ENCODE measurements around the gene PLCL1.

Gene PLCL1

DNA sequence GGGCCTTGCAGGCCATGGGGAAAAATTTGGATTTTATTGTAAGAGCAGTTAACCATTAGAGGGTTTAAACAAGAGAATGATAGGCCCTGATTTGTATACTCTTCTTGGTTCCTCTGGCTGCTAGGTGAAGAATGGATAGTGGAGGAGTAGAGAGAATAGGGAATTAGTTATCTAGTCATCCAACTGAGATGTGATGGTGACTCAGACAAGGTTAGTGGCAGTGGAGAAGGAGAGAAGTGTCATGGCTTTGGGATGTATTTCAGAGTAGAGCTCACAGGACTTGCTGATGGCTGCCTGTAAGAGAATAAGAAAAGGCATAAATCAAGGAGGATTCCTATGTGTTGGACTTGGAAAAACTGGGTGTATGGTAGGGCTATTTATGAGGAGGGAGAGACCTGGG lies 169.4 kb downstream of the PLCL1 start:
- TF ChIP-seq, protein P1, sequence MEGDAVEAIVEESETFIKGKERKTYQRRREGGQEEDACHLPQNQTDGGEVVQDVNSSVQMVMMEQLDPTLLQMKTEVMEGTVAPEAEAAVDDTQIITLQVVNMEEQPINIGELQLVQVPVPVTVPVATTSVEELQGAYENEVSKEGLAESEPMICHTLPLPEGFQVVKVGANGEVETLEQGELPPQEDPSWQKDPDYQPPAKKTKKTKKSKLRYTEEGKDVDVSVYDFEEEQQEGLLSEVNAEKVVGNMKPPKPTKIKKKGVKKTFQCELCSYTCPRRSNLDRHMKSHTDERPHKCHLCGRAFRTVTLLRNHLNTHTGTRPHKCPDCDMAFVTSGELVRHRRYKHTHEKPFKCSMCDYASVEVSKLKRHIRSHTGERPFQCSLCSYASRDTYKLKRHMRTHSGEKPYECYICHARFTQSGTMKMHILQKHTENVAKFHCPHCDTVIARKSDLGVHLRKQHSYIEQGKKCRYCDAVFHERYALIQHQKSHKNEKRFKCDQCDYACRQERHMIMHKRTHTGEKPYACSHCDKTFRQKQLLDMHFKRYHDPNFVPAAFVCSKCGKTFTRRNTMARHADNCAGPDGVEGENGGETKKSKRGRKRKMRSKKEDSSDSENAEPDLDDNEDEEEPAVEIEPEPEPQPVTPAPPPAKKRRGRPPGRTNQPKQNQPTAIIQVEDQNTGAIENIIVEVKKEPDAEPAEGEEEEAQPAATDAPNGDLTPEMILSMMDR (IDR thresholded peaks at IDR 0.05; ENCODE audit: insufficient read depth, low read length): no peak
- TF ChIP-seq SPI1 (IDR thresholded peaks at IDR 0.05; ENCODE audit: borderline replicate concordance, low read depth): no peak
- no peak for TF ChIP-seq GABPA (IDR thresholded peaks at IDR 0.05; ENCODE audit: low read depth)
- no peak for TF ChIP-seq POLR2AphosphoS5 (IDR thresholded peaks at IDR 0.05; ENCODE audit: low read depth)
- TF ChIP-seq, protein P2, sequence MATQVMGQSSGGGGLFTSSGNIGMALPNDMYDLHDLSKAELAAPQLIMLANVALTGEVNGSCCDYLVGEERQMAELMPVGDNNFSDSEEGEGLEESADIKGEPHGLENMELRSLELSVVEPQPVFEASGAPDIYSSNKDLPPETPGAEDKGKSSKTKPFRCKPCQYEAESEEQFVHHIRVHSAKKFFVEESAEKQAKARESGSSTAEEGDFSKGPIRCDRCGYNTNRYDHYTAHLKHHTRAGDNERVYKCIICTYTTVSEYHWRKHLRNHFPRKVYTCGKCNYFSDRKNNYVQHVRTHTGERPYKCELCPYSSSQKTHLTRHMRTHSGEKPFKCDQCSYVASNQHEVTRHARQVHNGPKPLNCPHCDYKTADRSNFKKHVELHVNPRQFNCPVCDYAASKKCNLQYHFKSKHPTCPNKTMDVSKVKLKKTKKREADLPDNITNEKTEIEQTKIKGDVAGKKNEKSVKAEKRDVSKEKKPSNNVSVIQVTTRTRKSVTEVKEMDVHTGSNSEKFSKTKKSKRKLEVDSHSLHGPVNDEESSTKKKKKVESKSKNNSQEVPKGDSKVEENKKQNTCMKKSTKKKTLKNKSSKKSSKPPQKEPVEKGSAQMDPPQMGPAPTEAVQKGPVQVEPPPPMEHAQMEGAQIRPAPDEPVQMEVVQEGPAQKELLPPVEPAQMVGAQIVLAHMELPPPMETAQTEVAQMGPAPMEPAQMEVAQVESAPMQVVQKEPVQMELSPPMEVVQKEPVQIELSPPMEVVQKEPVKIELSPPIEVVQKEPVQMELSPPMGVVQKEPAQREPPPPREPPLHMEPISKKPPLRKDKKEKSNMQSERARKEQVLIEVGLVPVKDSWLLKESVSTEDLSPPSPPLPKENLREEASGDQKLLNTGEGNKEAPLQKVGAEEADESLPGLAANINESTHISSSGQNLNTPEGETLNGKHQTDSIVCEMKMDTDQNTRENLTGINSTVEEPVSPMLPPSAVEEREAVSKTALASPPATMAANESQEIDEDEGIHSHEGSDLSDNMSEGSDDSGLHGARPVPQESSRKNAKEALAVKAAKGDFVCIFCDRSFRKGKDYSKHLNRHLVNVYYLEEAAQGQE (IDR thresholded peaks at IDR 0.05; ENCODE audit: insufficient replicate concordance, low read depth): no peak
- Histone ChIP-seq H3K4me3 (replicated peaks; ENCODE audit: insufficient read depth, low read length) (no peak overlapping the region), H3K27me3 (ENCODE audit: insufficient read depth, poor library complexity, severe bottlenecking) (peaks cover 1% of the 10 kb centered on the region), H3K27ac (replicated peaks) (no peak overlapping the region)
- no peak for DNase-seq (ENCODE audit: low read depth in 1 of 2, low spot score in 1 of 2)

DNA sequence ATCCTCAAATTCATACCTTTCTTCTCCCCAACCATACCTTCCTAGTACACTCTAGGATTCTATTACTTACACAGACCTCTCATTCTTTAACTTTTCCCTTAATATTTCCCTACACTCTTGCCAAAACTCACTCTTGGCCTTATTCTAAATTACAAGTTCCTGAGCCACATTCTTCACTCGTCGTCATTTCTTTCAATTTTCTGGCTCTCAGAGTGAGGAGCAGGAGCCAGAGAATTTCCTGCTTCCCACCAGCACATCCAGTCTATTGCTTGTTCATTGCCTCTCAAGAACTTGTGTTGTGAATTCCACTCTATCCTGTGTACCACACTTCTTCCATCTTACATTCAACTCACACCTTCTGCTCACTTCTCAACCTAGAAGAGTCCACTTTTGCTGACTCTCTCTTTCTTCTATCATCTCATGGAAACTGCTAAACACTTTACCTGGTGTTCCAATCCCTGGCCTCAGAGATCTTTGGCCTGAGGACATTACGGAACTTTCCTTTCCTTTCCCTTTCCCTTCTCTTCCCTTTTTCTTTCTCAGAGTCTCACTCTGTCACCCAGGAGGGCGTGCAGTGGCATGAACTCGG lies 171.6 kb downstream of the PLCL1 start:
- no peak for TF ChIP-seq SPI1 (IDR thresholded peaks at IDR 0.05; ENCODE audit: borderline replicate concordance, low read depth)
- TF ChIP-seq, protein P1 (IDR thresholded peaks at IDR 0.05; ENCODE audit: insufficient read depth, low read length): no peak
- TF ChIP-seq, protein P2 (IDR thresholded peaks at IDR 0.05; ENCODE audit: insufficient replicate concordance, low read depth): no peak
- TF ChIP-seq GABPA (IDR thresholded peaks at IDR 0.05; ENCODE audit: low read depth): no peak
- TF ChIP-seq POLR2AphosphoS5 (IDR thresholded peaks at IDR 0.05; ENCODE audit: low read depth): no peak
- Histone ChIP-seq H3K4me3 (replicated peaks; ENCODE audit: insufficient read depth, low read length) (no peak overlapping the region), H3K27me3 (ENCODE audit: insufficient read depth, poor library complexity, severe bottlenecking) (peaks cover 5% of the 10 kb centered on the region), H3K27ac (replicated peaks) (no peak overlapping the region)
- DNase-seq (ENCODE audit: low read depth in 1 of 2, low spot score in 1 of 2): no peak

DNA sequence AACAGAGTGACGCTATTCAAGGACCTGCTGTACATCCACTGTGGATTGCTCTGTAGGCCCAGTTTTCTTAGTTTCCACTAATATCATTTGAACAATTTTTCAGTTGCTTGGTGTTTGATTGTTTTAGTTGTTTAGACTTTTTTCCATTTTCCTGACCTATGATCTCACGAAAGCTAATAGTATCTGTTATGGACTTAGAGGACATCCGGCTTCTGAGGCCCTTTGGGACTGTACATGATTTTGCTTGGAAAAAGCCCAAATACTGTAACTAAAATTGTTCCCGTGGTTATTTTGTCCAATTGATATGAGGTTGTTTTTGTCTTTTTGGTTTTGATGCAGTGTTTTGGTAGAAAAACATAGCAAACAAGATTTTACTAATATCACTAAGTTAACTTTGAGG lies 174.6 kb downstream of the PLCL1 start:
- no peak for TF ChIP-seq GABPA (IDR thresholded peaks at IDR 0.05; ENCODE audit: low read depth)
- no peak for TF ChIP-seq POLR2AphosphoS5 (IDR thresholded peaks at IDR 0.05; ENCODE audit: low read depth)
- TF ChIP-seq, protein P1 (IDR thresholded peaks at IDR 0.05; ENCODE audit: insufficient read depth, low read length): no peak
- TF ChIP-seq SPI1 (IDR thresholded peaks at IDR 0.05; ENCODE audit: borderline replicate concordance, low read depth): no peak
- TF ChIP-seq, protein P2 (IDR thresholded peaks at IDR 0.05; ENCODE audit: insufficient replicate concordance, low read depth): no peak
- no peak overlapping the region for H3K4me3 ChIP-seq (replicated peaks; ENCODE audit: insufficient read depth, low read length)
- no peak for DNase-seq (ENCODE audit: low read depth in 1 of 2, low spot score in 1 of 2)
- peaks cover 5% of the 10 kb centered on the region for H3K27me3 ChIP-seq (ENCODE audit: insufficient read depth, poor library complexity, severe bottlenecking)
- no peak overlapping the region for H3K27ac ChIP-seq (replicated peaks)

Measured in HL-60 (cell line).